ENCODE data around the gene PIP4K2C.

GRCh38 chr12:57549909-57550640 lies 40.9 kb upstream of the PIP4K2C start, which contains the start of gene KIF5A:
- no peak for TF ChIP-seq CTCF (conservative IDR thresholded peaks at IDR 0.05; ENCODE audit: low read depth, low read length)
- no peak for TF ChIP-seq EZH2 (IDR thresholded peaks at IDR 0.05; ENCODE audit: low read length, unreplicated experiment)
- no peak for TF ChIP-seq EZH2phosphoT487 (IDR thresholded peaks at IDR 0.05; ENCODE audit: borderline replicate concordance, low read length)

All from PC-3 (cell line).